Activated naive CD4-positive, alpha-beta T cell treated with anti-CD3 and anti-CD28 coated beads, Interleukin-2, amount 50 U/mL, for 72 hours (primary cell): Measurements from ENCODE around the gene FAM20C. TPM values are rescaled to one million over a fixed set of nuclear protein-coding genes. Genes with fewer than 3 reads are reported as not detected.
A peak's percentile ranks its signal among the peaks of the same experiment; 100 is the strongest.
"Not testable (repeated sequence)": the region's sequence is repeated elsewhere in the genome, so short reads cannot be mapped to it uniquely, and the experiment has no call there.

Experiments
- ATAC-seq, 2 donors: fragments of 150-1000 bp; cut with Tn5 transposase; 2 replicates each; pipeline ENCODE4 v1.10.0; 2021; ENCODE audit warnings: mild to moderate bottlenecking in 2 of 2, moderate library complexity in 2 of 2
- DNase-seq, 2 donors: peaks; one replicate each; pipeline ENCODE4 v3.0.0; 2021 to 2022; ENCODE audit warnings: low spot score in 2 of 2
- H3K27ac Mint-ChIP-seq, 2 donors: one replicate each; pipeline ENCODE4 v1.8.0; 2022; ENCODE audit warnings: mild to moderate bottlenecking in 2 of 2, mixed read lengths in 2 of 2
- H3K36me3 Mint-ChIP-seq, 2 donors: one replicate each; pipeline ENCODE4 v1.8.0; 2022; ENCODE audit warnings: mixed read lengths in 2 of 2
- H3K9me3 Mint-ChIP-seq, 2 donors: one replicate each; pipeline ENCODE4 v1.8.0; 2022; ENCODE audit warnings: mixed read lengths in 2 of 2
- total RNA-seq, 2 donors: library from RNA; stranded (reverse); gene quantifications; one replicate each; pipeline ENCODE4 v1.2.3, GENCODE V29; 2022

FAM20C gene
- total RNA-seq, 2 donors from 2014 or later = 0.53 TPM; not detected in 1

GRCh38 chr7:182502-182901 is 9.9 kb upstream of the FAM20C start:
- H3K9me3 Mint-ChIP-seq, H3K36me3 Mint-ChIP-seq, DNase-seq, H3K27ac Mint-ChIP-seq, ATAC-seq: not testable (repeated sequence)

DNA sequence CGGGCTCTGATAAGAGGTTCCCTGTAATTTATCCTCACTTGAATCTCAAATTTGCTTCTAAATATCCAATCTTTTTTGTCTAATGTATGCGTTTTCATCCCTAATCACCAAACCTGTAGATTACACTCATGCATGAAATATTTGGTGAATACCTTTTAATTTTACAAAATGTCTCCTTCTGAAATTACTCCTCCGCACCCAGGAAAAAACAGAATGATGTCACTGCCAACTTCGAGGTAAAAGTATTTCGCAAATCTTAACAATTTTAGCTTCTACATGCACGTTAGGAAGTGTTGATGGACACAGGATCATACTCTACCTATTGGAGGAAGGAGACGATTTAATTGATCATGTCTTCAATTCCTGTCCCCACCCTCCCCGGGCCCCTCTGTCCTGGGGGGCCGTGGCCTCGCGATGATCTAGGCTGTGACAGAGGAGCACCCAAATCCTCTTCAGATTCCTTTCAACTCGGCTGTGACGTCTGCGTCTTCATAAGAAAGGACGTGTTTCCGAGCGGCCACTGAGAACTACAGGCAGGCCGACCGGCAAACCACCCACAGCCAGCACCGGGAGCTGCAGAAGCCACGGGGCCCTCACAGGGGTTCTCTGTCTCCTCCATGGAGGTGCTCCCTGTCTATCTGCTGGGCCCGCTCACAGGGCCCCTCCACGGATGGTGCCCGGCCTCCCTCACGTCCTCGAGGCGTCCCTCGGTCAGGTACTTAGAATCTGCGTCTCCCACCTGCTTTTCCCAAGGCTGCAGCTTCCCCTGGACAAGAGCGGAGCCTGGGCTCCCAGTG is 8.7 kb upstream of the FAM20C start:
- H3K9me3 Mint-ChIP-seq = no peaks in the 10 kb centered on the region
- no peaks in the 10 kb centered on the region for H3K36me3 Mint-ChIP-seq
- no peak for DNase-seq
- H3K27ac Mint-ChIP-seq = no peak overlapping the region
- no peak for ATAC-seq

GRCh38 chr7:184294-185264 is 7.8 kb upstream of the FAM20C start:
- H3K27ac Mint-ChIP-seq = no peak overlapping the region
- ATAC-seq (no peak), DNase-seq (no peak)
- H3K9me3 Mint-ChIP-seq = no peaks in the 10 kb centered on the region
- no peaks in the 10 kb centered on the region for H3K36me3 Mint-ChIP-seq

GRCh38 chr7:186516-187113 is 5.8 kb upstream of the FAM20C start:
- H3K36me3 Mint-ChIP-seq = no peaks in the 10 kb centered on the region
- H3K9me3 Mint-ChIP-seq = no peaks in the 10 kb centered on the region
- H3K27ac Mint-ChIP-seq = no peak overlapping the region
- ATAC-seq (no peak), DNase-seq (no peak)

DNA sequence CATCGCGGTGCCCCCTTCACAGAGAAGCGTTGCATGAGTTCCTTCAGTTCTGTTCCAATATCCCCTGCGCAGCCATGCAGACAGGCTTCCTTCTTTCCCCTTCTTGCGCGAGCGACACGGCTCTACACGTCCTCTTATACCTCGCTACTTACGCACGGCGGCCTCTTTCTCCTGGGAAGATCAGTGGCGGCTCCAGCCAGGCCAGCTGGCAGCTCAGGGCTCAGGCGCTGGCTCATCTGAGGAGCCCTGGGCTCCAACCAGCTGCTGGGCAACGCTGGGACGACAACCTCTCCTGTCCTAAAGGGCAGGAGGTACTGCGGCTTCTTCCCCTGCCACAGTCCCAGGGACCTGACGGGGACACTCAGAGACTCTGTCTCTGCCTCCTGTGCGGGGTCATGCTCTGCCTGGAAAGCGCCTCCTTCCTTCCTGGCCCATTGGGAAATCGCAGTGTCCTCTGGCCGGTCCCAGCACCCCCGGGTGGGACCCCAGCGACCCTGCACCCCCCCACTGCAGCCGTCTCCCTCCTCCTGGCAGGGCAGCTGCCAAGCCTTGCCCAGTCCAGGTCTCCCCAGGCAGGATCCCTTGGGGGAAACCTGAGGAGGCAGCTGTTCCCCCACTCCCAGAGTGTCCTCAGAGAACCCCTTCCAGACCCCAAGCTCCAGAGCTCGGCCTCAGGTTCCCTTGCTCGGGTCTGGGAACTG is 5.0 kb upstream of the FAM20C start:
- DNase-seq = no peak
- no peak overlapping the region for H3K27ac Mint-ChIP-seq
- no peaks in the 10 kb centered on the region for H3K9me3 Mint-ChIP-seq
- ATAC-seq = no peak
- H3K36me3 Mint-ChIP-seq = no peaks in the 10 kb centered on the region

DNA sequence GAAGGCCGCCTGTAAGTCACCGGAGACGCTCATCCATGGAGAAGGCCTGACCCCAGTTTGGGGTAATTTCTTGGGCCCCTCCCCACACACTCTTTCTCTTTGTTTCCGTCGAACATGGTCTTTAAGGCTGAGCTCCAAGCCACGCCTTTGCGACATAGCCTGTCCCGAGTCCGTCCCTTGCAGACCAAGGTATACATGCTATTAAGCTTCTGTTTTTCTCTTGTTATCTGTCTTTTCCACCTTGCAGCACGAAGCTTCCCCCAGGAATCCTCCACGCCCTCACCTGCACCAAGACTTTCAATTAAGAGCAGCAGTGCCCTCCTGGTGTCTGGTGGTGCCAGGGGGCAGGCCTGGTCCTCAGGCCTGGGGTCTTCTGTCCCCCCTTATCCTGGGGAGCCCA is 4.2 kb upstream of the FAM20C start:
- no peaks in the 10 kb centered on the region for H3K36me3 Mint-ChIP-seq
- no peak for DNase-seq
- no peak for ATAC-seq
- H3K27ac Mint-ChIP-seq = no peak overlapping the region
- no peaks in the 10 kb centered on the region for H3K9me3 Mint-ChIP-seq

GRCh38 chr7:188727-189500 is 3.5 kb upstream of the FAM20C start:
- Mint-ChIP-seq H3K9me3 (no peaks in the 10 kb centered on the region), H3K36me3 (no peaks in the 10 kb centered on the region), H3K27ac (no peak overlapping the region)
- DNase-seq (no peak), ATAC-seq (no peak)

- Mint-ChIP-seq H3K36me3 (no peaks in the 10 kb centered on the region), H3K9me3 (no peaks in the 10 kb centered on the region), H3K27ac (no peak overlapping the region)
- ATAC-seq (no peak), DNase-seq (no peak)
Observed at GRCh38 chr7:189719-190118, 2.7 kb upstream of the FAM20C start.

- Mint-ChIP-seq H3K36me3 (no peaks in the 10 kb centered on the region), H3K27ac (no peak overlapping the region), H3K9me3 (no peaks in the 10 kb centered on the region)
- DNase-seq = no peak
- ATAC-seq = no peak
Observed at GRCh38 chr7:190196-190595, 2.2 kb upstream of the FAM20C start.

GRCh38 chr7:191105-191980 is 1.0 kb upstream of the FAM20C start:
- H3K27ac Mint-ChIP-seq = no peak overlapping the region
- ATAC-seq (peak in 1 of 2 donors; percentile 13), DNase-seq (no peak)
- no peaks in the 10 kb centered on the region for H3K9me3 Mint-ChIP-seq
- no peaks in the 10 kb centered on the region for H3K36me3 Mint-ChIP-seq

DNA sequence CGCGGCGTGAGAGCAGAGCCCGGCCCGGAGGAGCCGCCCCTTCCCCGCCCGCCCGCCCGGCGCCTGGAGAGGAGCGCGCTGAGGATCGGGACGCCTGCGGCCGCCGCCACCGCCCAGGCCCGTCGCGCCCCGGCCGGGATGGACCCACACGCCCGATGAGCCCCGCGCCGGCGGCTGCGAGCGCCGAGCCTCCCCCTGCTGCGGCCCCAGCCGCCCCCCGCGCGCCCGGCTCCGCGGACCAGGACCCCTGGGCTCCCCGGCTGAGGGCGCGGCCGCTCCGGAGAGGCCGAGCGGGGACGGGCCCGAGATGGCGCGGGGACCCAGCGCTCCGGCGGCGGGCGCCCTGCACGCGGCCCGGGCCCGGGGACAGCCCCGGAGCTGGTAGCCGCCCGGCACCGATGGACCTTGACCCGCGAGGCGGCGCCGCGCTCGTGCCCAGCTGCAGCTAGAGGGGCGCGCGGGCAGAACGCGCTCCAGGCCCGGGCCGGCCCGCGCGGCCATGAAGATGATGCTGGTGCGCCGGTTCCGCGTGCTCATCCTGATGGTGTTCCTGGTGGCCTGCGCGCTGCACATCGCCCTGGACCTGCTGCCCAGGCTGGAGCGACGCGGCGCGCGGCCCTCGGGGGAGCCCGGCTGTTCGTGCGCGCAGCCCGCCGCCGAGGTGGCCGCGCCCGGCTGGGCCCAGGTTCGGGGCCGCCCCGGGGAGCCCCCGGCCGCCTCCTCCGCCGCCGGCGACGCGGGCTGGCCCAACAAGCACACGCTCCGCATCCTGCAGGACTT is 520 bp downstream of the FAM20C start:
- DNase-seq (no peak), ATAC-seq (peak in 1 of 2 donors; percentile 25)
- H3K36me3 Mint-ChIP-seq = no peaks in the 10 kb centered on the region
- no peak overlapping the region for H3K27ac Mint-ChIP-seq
- H3K9me3 Mint-ChIP-seq = no peaks in the 10 kb centered on the region

DNA sequence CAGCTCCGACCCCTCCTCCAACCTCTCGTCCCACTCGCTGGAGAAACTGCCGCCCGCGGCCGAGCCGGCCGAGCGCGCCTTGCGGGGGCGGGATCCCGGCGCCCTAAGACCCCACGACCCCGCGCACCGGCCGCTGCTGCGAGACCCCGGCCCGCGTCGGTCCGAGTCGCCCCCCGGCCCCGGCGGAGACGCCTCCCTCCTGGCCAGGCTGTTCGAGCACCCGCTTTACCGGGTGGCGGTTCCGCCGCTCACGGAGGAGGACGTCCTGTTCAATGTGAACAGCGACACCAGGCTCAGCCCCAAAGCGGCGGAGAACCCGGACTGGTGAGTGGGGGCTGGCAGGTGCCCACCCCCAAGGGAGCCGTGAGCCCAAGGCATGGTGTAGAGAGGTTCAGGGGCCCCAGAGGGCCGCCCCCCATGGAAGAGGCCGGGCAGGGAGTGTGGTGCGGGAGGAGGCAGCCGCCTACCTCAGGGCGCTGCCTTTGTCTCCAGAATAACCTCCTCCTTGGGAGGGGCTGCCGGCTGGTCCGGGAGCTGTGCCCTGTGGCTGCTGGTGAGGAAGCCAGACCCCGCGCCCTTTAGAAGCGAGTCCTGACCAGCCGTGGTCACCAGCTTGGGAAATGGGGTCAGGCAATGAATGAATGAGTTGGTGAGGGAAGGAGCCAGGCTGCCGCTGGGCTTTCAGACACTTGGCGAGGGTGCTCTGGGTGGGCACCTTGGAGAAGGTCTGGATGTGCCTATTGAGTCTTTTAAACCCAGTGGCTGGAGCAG is 1.3 kb downstream of the FAM20C start:
- no peak overlapping the region for H3K27ac Mint-ChIP-seq
- no peak for ATAC-seq

GRCh38 chr7:194252-195009 is 2.1 kb downstream of the FAM20C start:
- no peak overlapping the region for H3K27ac Mint-ChIP-seq
- no peaks in the 10 kb centered on the region for H3K9me3 Mint-ChIP-seq
- no peak for ATAC-seq
- DNase-seq = no peak
- no peaks in the 10 kb centered on the region for H3K36me3 Mint-ChIP-seq

More for the DNA sequence above, 1.3 kb downstream of the FAM20C start:
- Mint-ChIP-seq H3K9me3 (no peaks in the 10 kb centered on the region), H3K36me3 (no peaks in the 10 kb centered on the region)
- DNase-seq = no peak
